ENCODE measurements around the gene GATA2.

GATA2 gene

GRCh38 chr3:128432971-128433836 is 59.8 kb downstream of the GATA2 start:
- no peak for TF ChIP-seq CTCF (IDR thresholded peaks at IDR 0.05; ENCODE audit: low read depth, low read length)
- in situ Hi-C loops (cut with HindIII; ENCODE audit: low sequenced_read_pairs), result no loop called here
- DNase-seq (ENCODE audit: low read depth, low spot score), result no peak
- H3K4me3 ChIP-seq (ENCODE audit: low read depth, low read length), result no peak overlapping the region

- in situ Hi-C loops (cut with HindIII; ENCODE audit: low sequenced_read_pairs), result no loop called here
- DNase-seq (ENCODE audit: low read depth, low spot score), result no peak
- H3K4me3 ChIP-seq (ENCODE audit: low read depth, low read length), result no peak overlapping the region
- no peak for TF ChIP-seq CTCF (IDR thresholded peaks at IDR 0.05; ENCODE audit: low read depth, low read length)
Measured at GRCh38 chr3:128432301-128432970, 60.6 kb downstream of the GATA2 start.

GRCh38 chr3:128431803-128432300 is 61.1 kb downstream of the GATA2 start:
- no peak for TF ChIP-seq CTCF (IDR thresholded peaks at IDR 0.05; ENCODE audit: low read depth, low read length)
- in situ Hi-C loops (cut with HindIII; ENCODE audit: low sequenced_read_pairs), result no loop called here
- H3K4me3 ChIP-seq (ENCODE audit: low read depth, low read length), result no peak overlapping the region
- no peak for DNase-seq (ENCODE audit: low read depth, low spot score)

GRCh38 chr3:128430731-128431130 is 62.3 kb downstream of the GATA2 start:
- H3K4me3 ChIP-seq (ENCODE audit: low read depth, low read length), result no peak overlapping the region

GRCh38 chr3:128430301-128430700 is 62.7 kb downstream of the GATA2 start:
- no peak for DNase-seq (ENCODE audit: low read depth, low spot score)

More at GRCh38 chr3:128430731-128431130, 62.3 kb downstream of the GATA2 start:
- DNase-seq (ENCODE audit: low read depth, low spot score), result no peak
- no peak for TF ChIP-seq CTCF (IDR thresholded peaks at IDR 0.05; ENCODE audit: low read depth, low read length)
- in situ Hi-C loops (cut with HindIII; ENCODE audit: low sequenced_read_pairs), result no loop called here

More at GRCh38 chr3:128430301-128430700, 62.7 kb downstream of the GATA2 start:
- TF ChIP-seq CTCF (IDR thresholded peaks at IDR 0.05; ENCODE audit: low read depth, low read length), result no peak
- in situ Hi-C loops (cut with HindIII; ENCODE audit: low sequenced_read_pairs), result no loop called here
- H3K4me3 ChIP-seq (ENCODE audit: low read depth, low read length), result no peak overlapping the region

Measured in astrocyte of the spinal cord (primary cell).